Liver (tissue), 3 donors: ENCODE data around the gene IL2.

Experiments used
- RXRA ChIP-seq, 2 donors: IDR thresholded peaks; 2 replicates each; pipeline ENCODE4 v1.6.1; 2017 to 2018; ENCODE audit warnings: antibody characterized with exemption in 2 of 2, mild to moderate bottlenecking in 1 of 2
- TF ChIP-seq, protein P1 (sequence below): fragments of 150-350 bp; IDR thresholded peaks from 2 replicates; pipeline ENCODE4 v1.5.1; 2017; ENCODE audit warnings: improper control_type of control experiment, low read depth, low read length; ENCODE audit not compliant: missing input control
- donor health status: healthy.
- donor health status: healthy.

DNA sequence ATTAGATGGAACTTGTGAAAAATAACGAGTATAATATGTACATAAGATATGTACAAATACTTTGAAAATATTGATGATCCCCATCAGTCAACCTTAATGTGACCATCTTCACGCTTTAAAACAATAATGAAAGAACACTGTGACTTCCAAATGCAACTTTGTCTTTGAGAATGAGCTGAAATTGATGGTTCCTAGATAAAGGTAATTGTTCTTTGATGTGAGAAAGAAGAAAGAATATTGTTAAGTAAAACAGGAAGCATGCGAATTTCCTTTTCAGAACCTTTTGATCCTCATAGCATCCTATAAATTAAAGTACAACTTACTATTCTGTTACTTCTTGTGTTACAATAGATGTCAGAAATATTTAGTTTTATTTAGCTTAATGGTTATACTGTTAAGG, 22.2 kb downstream of the IL2 start:
- TF ChIP-seq, protein P1, sequence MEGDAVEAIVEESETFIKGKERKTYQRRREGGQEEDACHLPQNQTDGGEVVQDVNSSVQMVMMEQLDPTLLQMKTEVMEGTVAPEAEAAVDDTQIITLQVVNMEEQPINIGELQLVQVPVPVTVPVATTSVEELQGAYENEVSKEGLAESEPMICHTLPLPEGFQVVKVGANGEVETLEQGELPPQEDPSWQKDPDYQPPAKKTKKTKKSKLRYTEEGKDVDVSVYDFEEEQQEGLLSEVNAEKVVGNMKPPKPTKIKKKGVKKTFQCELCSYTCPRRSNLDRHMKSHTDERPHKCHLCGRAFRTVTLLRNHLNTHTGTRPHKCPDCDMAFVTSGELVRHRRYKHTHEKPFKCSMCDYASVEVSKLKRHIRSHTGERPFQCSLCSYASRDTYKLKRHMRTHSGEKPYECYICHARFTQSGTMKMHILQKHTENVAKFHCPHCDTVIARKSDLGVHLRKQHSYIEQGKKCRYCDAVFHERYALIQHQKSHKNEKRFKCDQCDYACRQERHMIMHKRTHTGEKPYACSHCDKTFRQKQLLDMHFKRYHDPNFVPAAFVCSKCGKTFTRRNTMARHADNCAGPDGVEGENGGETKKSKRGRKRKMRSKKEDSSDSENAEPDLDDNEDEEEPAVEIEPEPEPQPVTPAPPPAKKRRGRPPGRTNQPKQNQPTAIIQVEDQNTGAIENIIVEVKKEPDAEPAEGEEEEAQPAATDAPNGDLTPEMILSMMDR = no peak
- TF ChIP-seq RXRA (IDR thresholded peaks at IDR 0.05) = no peak
